GM23248 (cell line): ENCODE data around the gene SLC29A1. TPM values are rescaled to one million over a fixed set of nuclear protein-coding genes. Genes with fewer than 3 reads are reported as not detected.
"Not testable (repeated sequence)": the region's sequence is repeated elsewhere in the genome, so short reads cannot be mapped to it uniquely, and the experiment has no call there.

ENCODE experiments used
- DNase-seq: peaks from one replicate; pipeline ENCODE4 v3.0.0-alpha.2; 2015
- H2AFZ ChIP-seq: fragments of 200-600 bp; sonication (generic); 2 replicates; pipeline ENCODE4 v1.6.1; 2016; ENCODE audit warnings: antibody characterized with exemption
- H3F3A ChIP-seq: fragments of 200-600 bp; sonication (generic); 2 replicates; pipeline ENCODE4 v1.6.1; 2016; ENCODE audit warnings: mild to moderate bottlenecking, antibody characterized with exemption, mixed run types; ENCODE audit not compliant: insufficient read depth
- H3K27ac ChIP-seq: fragments of 200-600 bp; sonication (generic); 2 replicates; pipeline ENCODE4 v1.5.1; 2016; ENCODE audit warnings: mild to moderate bottlenecking
- H3K27me3 ChIP-seq: fragments of 200-600 bp; sonication (generic); replicated peaks from 2 replicates; pipeline ENCODE4 v1.6.1; 2016; ENCODE audit warnings: mild to moderate bottlenecking; ENCODE audit not compliant: insufficient read depth
- H3K36me3 ChIP-seq: fragments of 200-600 bp; sonication (generic); 2 replicates; pipeline ENCODE4 v1.6.1; 2016; ENCODE audit warnings: low read depth, mild to moderate bottlenecking
- H3K4me1 ChIP-seq: fragments of 200-600 bp; sonication (generic); 2 replicates; pipeline ENCODE4 v1.6.1; 2016; ENCODE audit warnings: mild to moderate bottlenecking; ENCODE audit not compliant: insufficient read depth
- H3K4me2 ChIP-seq: fragments of 200-600 bp; sonication (generic); one replicate; pipeline ENCODE4 v1.6.1; 2016; ENCODE audit warnings: mild to moderate bottlenecking; ENCODE audit not compliant: unreplicated experiment
- H3K4me3 ChIP-seq: fragments of 200-600 bp; sonication (generic); 2 replicates; pipeline ENCODE4 v1.5.1; 2016; ENCODE audit warnings: mild to moderate bottlenecking
- H3K79me2 ChIP-seq: fragments of 200-600 bp; sonication (generic); 2 replicates; pipeline ENCODE4 v1.6.1; 2016; ENCODE audit warnings: mild to moderate bottlenecking; ENCODE audit not compliant: insufficient read depth
- H3K9ac ChIP-seq: fragments of 200-600 bp; sonication (generic); 2 replicates; pipeline ENCODE4 v1.6.1; 2016; ENCODE audit warnings: mild to moderate bottlenecking
- H3K9me2 ChIP-seq: fragments of 200-600 bp; sonication (generic); 2 replicates; pipeline ENCODE4 v1.6.1; 2016; ENCODE audit warnings: mixed run types, mild to moderate bottlenecking, moderate library complexity; ENCODE audit not compliant: insufficient read depth
- H3K9me3 ChIP-seq: fragments of 200-600 bp; sonication (generic); one replicate; pipeline ENCODE4 v1.6.1; 2017; ENCODE audit warnings: low read depth
- H4K20me1 ChIP-seq: fragments of 200-600 bp; sonication (generic); 2 replicates; pipeline ENCODE4 v1.6.0; 2016; ENCODE audit not compliant: insufficient read depth
- EZH2 ChIP-seq: fragments of 200-600 bp; sonication (generic); IDR thresholded peaks from 2 replicates; pipeline ENCODE4 v1.6.1; 2018; ENCODE audit warnings: antibody characterized with exemption, mild to moderate bottlenecking; ENCODE audit not compliant: insufficient read depth, poor library complexity, severe bottlenecking
- EZH2phosphoT487 ChIP-seq: fragments of 200-600 bp; sonication (generic); IDR thresholded peaks from 2 replicates; pipeline ENCODE4 v1.6.1; 2018; ENCODE audit warnings: antibody characterized with exemption, moderate library complexity, mild to moderate bottlenecking, low read depth; ENCODE audit not compliant: insufficient read depth
- WGBS, 2 experiments: methylation state at CpG; one replicate each; pipeline ENCODE4 v1.1.6; 2015 to 2017; ENCODE audit warnings: low lambda C conversion rate in 2 of 2, low coverage in 1 of 2; ENCODE audit errors: missing lambda C conversion rate in 2 of 2; 5-methylcytosine and 5-hydroxymethylcytosine counted together
- in situ Hi-C: fragments of 300-500 bp; cut with MboI; formaldehyde crosslinking; loops from 2 replicates; pipeline ENCODE4 v1.15.0; 2020
- polyA plus RNA-seq: library from polyadenylated mRNA; unstranded; fragments of >200 nt; fragmentation: Nextera tagmentation; extraction: Ambion mirVana; gene quantifications from 2 replicates; pipeline ENCODE4 v1.2.1, GENCODE V29; 2016
- total RNA-seq: library from RNA; depleted of rRNA; stranded (reverse); fragments of >200 nt; shearing (Covaris generic); gene quantifications from 2 replicates; pipeline ENCODE4 v1.2.3, GENCODE V29; 2014

The SLC29A1 gene
- total and polyA plus RNA-seq, 2 experiments from 2014 or later = 12.2 to 18.4 TPM

DNA sequence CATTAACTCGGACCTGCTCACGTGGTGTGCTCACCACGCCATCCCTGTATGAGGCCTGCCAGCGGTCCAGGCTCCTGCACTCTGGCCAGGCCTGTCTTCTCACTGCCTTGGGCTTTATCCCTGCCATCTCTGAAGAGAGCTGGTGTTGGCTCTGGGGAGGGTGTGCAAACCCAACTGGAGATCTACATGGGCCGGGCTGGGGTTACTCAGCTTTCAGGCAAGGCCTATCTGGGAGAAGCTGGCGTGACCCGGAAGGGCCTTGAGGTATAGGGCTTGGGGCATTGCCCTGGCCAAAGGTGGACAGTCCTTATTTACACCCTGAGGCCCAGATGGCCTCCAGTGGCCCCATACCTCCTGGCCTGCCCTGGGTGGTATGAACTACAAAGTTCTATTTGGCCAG is 5.0 kb downstream of the SLC29A1 start:
- H3K27ac ChIP-seq = no peak overlapping the region
- peaks cover 20% of the 10 kb centered on the region for H3K4me1 ChIP-seq
- H2AFZ ChIP-seq = no peak overlapping the region
- no peaks in the 10 kb centered on the region for H3K27me3 ChIP-seq
- H3K36me3 ChIP-seq = no peaks in the 10 kb centered on the region
- H3K4me3 ChIP-seq = no peak overlapping the region
- no peaks in the 10 kb centered on the region for H3K9me3 ChIP-seq
- TF ChIP-seq EZH2phosphoT487 (no peak), EZH2 (no peak)
- H3K79me2 ChIP-seq = no peaks in the 10 kb centered on the region; the same call in 1 of the 2 replicates
- in situ Hi-C loops = no loop called here
- 76 to 77% methylated on average over 7 of the region's 7 CpGs for WGBS, 2 experiments
- H3K4me2 ChIP-seq = no peak overlapping the region
- H3K9ac ChIP-seq = no peak overlapping the region
- no peak for DNase-seq
- peaks cover 8% of the 10 kb centered on the region; the same call in 1 of the 2 replicates for H3F3A ChIP-seq
- no peaks in the 10 kb centered on the region for H3K9me2 ChIP-seq
- H4K20me1 ChIP-seq = no peaks in the 10 kb centered on the region

DNA sequence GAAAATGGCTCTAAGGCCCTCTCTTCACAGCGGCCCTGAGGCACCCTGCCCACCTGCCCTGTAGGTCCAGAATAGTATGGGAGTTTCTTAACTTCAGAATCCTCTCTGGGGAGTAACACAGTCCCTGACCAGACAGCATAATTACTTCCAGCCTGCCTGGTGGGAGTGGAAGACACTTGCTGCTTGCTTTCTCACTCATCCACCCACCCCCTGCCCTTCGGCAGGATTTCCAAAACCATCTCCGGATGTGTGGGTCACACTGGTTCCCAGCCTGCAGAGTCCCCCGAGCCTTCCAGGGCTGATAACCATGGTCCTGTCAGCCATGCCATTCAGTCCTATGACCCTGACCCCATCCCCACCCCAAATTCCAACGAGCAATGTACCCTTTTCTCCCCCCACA is 5.4 kb downstream of the SLC29A1 start:
- peak; percentile 77 for DNase-seq
- in situ Hi-C loops = no loop called here
- H4K20me1 ChIP-seq = no peaks in the 10 kb centered on the region
- no peak overlapping the region for H3K9ac ChIP-seq
- no peaks in the 10 kb centered on the region for H3K27me3 ChIP-seq
- no peak for TF ChIP-seq EZH2
- TF ChIP-seq EZH2phosphoT487 = no peak
- 14 to 15% methylated on average over 5 of the region's 5 CpGs for WGBS, 2 experiments
- no peaks in the 10 kb centered on the region; the same call in 1 of the 2 replicates for H3K79me2 ChIP-seq
- H3K27ac ChIP-seq = no peak overlapping the region
- H3F3A ChIP-seq = peaks cover 12% of the 10 kb centered on the region
- H3K4me1 ChIP-seq = peaks cover 24% of the 10 kb centered on the region
- H3K4me2 ChIP-seq = peak overlapping the region; percentile 13
- H3K36me3 ChIP-seq = no peaks in the 10 kb centered on the region
- no peak overlapping the region for H3K4me3 ChIP-seq
- H3K9me3 ChIP-seq = no peaks in the 10 kb centered on the region
- H3K9me2 ChIP-seq = no peaks in the 10 kb centered on the region
- no peak overlapping the region for H2AFZ ChIP-seq

DNA sequence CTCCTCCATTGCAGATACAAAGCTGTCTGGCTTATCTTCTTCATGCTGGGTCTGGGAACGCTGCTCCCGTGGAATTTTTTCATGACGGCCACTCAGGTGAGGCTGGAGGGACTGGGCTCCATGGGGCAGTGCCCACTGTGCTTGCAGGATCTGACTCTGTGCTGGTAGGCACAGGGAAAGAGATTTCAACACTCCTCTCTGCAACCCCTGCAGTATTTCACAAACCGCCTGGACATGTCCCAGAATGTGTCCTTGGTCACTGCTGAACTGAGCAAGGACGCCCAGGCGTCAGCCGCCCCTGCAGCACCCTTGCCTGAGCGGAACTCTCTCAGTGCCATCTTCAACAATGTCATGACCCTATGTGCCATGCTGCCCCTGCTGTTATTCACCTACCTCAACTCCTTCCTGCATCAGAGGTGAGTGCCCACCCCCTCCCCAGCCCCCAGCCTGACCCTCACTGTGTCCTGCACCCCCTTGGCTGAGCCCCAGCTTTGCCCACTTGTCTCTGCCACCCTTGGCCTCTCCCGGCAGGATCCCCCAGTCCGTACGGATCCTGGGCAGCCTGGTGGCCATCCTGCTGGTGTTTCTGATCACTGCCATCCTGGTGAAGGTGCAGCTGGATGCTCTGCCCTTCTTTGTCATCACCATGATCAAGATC is 6.1 kb downstream of the SLC29A1 start:
- TF ChIP-seq EZH2phosphoT487 (no peak), EZH2 (no peak)
- Histone ChIP-seq H3K9ac (no peak overlapping the region), H3K4me1 (peaks cover 28% of the 10 kb centered on the region), H3K27me3 (no peaks in the 10 kb centered on the region), H3K9me2 (no peaks in the 10 kb centered on the region), H3K36me3 (no peaks in the 10 kb centered on the region), H3K27ac (no peak overlapping the region), H3K9me3 (no peaks in the 10 kb centered on the region), H3K4me3 (no peak overlapping the region), H3K4me2 (peak overlapping the region; percentile 13), H3F3A (peaks cover 15% of the 10 kb centered on the region), H2AFZ (no peak overlapping the region), H4K20me1 (no peaks in the 10 kb centered on the region), H3K79me2 (no peaks in the 10 kb centered on the region; the same call in 1 of the 2 replicates)
- DNase-seq = no peak
- in situ Hi-C loops = no loop called here
- 70 to 80% methylated on average over 8 to 11 of the region's 11 CpGs for whole genome bisulfite sequencing, 2 experiments

DNA sequence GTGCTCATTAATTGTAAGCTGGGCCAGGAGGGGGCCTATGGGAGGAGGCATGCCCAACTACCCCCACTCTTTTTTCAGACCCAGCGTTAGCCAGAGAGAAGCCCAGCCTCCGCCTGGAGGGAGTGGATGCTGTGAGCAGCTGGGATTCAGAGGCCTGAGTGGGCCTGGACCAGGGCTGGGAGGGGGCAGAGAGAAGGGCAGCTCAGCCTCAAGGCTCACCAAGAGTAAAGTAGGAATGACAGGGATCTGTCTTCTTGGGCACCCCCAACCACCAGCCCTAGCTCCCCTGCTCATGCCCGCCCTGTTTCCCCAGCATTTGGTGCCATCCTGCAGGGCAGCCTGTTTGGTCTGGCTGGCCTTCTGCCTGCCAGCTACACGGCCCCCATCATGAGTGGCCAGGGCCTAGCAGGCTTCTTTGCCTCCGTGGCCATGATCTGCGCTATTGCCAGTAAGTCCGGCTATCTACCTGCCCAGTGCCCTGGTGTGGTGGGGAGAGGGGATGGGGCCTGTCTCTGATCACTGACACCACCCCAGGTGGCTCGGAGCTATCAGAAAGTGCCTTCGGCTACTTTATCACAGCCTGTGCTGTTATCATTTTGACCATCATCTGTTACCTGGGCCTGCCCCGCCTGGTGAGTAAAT is 6.8 kb downstream of the SLC29A1 start:
- Histone ChIP-seq H3K9ac (no peak overlapping the region), H3F3A (peaks cover 17% of the 10 kb centered on the region), H3K9me2 (no peaks in the 10 kb centered on the region), H3K27me3 (no peaks in the 10 kb centered on the region), H3K79me2 (no peaks in the 10 kb centered on the region; the same call in 1 of the 2 replicates), H2AFZ (no peak overlapping the region), H3K4me1 (peaks cover 33% of the 10 kb centered on the region), H3K9me3 (no peaks in the 10 kb centered on the region), H4K20me1 (no peaks in the 10 kb centered on the region), H3K4me3 (no peak overlapping the region), H3K4me2 (no peak overlapping the region), H3K36me3 (no peaks in the 10 kb centered on the region), H3K27ac (no peak overlapping the region)
- no peak for DNase-seq
- TF ChIP-seq EZH2phosphoT487 (no peak), EZH2 (no peak)
- WGBS, 2 experiments = 96% methylated on average over 10 of the region's 10 CpGs
- in situ Hi-C loops = no loop called here

DNA sequence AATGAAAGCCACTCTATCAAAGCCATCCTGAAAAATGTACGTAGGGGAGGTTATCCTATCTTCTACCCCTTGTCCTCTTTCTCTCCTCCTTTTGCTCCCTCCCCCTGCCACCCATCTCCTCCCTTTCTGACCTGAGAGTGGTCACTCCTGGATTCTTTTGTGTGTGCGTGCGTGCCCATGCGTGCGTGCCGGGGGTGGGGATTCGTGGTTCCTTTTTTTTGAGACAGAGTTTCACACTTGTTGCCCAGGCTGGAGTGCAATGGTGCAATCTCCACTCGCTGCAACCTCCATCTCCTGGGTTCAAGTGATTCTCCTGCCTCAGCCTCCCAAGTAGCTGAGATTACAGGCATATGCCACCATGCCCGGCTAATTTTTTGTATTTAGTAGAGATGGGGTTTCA is 8.0 kb downstream of the SLC29A1 start:
- H3K9ac ChIP-seq, H3K27me3 ChIP-seq, H4K20me1 ChIP-seq, H3K9me2 ChIP-seq, DNase-seq, H2AFZ ChIP-seq, H3K36me3 ChIP-seq, H3K9me3 ChIP-seq, H3K4me3 ChIP-seq, H3K79me2 ChIP-seq, H3K4me2 ChIP-seq, H3K27ac ChIP-seq, in situ Hi-C loops: not testable (repeated sequence)
- Histone ChIP-seq H3K4me1 (peaks cover 36% of the 10 kb centered on the region), H3F3A (peaks cover 25% of the 10 kb centered on the region)
- 82 to 87% methylated on average over 9 of the region's 9 CpGs for WGBS, 2 experiments
